GM19035 (cell line): Measurements from ENCODE around the gene HERC4.
"Not testable (repeated sequence)": the region's sequence is repeated elsewhere in the genome, so short reads cannot be mapped to it uniquely, and the experiment has no call there.

Source experiments
- ATAC-seq: cut with Tn5 transposase; IDR thresholded peaks from one replicate; pipeline ENCODE4 v1.9.1; 2021; ENCODE audit not compliant: unreplicated experiment

HERC4 gene

DNA sequence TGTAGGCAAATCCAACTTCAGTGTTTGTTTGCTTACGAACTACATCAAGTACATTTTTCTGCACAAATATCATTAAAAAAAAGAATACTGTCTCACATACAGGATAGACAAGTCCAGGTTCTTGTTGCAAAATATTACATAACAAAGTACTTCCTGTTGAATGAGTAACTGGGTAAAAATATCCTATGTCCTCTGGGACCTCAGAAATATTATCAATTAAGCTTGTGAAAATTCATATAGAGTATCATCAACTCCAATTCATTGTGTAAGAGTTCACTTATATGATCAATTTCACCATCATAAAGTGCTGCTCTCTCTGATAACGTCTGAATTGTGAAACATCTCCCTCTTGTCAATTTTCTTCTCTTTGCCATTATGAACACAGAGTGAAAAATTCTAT lies 22.6 kb downstream of the HERC4 start:
- no peak for ATAC-seq

DNA sequence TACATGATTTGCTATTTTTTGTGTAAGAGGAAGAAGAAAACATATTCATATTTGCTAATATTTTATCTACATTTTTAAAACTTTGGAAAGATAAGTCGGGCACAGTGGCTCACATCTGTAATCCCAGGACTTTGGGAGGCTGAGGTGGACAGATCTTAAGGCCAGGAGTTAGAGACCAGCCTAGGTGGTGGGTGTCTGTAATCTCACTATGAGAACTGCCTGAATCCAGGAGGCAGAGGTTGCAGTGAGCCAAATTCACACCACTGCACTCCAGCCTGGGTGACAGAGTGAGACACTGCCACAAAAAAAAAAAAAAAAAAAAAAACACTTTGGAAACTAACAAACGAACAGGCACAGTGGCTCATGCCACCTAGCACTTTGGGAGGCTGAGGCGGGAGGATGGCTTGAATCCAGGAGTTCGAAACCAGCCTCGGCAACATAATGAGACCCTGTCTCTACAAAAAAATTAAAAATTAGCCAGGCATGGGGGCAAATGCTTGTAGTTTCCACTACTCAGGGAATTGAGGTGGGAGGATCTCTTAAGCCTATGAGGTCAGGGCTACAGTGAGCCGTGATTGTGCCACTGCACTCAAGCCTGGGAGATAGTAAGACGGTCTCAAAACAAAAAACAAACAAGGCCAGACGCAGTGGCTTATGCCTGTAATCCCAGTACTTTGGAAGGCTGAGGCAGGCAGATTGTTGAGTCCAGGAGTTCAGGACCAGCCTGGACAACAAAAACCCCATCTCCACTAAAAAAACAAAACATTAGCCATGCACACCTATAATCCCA lies 25.6 kb downstream of the HERC4 start:
- no peak for ATAC-seq

DNA sequence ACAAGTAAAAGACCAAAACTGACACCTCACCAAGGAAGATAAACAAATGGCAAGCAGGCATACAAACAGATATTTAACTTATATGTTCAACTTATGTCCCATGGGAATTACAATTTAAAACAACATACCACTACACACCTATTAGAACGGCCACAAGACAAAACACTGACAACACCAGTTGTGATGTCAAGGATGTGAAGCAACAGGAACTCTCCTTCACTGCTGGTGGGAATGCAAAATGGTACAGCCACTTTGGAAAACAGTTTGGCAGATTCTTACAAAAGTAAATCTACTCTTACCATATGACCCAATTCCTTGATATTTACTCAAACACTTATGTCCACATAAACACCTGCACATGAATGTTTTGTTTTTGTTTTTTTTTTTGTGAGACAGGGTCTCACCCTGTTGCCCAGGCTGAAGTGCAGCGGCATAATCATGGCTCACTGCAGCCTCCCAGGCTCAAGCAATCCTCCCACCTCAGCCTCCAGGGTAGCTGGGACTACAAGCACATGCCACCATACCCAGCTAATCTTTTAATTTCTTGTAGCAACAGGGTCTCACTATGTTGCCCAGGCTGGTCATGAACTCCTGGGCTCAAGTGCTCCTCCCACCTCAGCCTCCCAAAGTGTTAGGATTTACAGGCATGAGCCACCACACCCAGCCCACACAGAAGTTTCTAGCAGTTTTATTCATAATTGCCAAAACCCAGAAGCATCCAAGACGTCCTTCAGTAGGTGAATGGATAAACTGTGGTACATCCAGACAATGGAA lies 27.3 kb downstream of the HERC4 start:
- no peak for ATAC-seq

DNA sequence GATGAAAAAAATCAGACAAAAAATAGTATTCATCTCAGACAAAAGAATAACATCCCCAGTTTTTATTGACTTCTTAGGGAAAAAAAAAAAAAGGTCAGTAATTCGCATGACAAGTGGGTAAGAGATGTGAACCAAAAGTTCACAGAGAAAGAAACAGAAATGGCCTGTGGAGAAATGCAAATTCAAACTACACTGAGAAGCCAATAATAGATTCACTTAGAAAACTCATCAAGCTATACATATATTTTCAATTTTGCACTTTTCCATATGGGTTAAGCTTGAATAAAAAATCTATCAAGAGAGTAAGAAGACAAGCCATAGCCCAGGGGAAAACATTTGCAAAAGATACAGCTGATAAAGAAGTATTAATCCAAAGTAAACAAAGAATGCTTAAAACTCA lies 28.0 kb downstream of the HERC4 start:
- peak; percentile 51 for ATAC-seq

DNA sequence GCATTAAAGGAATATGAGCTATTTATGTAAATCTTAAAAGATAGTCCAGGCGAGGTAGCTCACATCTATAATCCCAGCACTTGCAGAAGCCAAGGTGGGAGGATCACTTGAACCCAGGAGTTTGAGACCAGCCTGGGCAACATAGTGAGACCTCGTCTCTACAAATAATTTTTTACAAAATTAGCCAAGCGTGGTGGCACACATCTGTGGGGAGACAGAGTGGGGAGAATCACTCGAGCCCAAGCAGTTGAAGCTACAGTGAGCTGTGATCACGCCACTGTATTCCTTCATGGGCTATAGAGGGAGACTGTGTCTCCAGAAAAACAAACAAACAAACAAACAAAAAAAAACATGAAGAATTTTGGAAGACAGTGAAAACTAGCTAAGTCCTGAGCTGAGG lies 28.4 kb downstream of the HERC4 start:
- no peak for ATAC-seq

DNA sequence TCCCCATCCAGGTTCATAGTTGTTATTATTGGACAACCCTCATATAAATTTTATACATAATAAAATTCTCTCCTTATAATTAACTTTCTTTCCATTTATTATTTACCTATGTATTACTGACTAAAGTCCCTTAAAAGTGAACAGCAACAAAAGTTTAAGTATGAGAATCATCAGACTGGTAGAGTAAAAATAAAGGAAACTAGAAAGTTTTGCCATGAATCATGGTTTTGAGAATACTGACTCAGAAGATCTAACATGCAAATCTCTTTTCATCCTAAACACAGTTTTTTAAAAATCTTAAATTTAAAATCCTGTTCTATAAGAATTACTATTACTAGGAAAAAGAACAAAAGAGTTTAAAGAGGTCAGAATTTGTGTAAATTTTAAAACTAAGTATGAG lies 32.1 kb downstream of the HERC4 start:
- ATAC-seq: no peak

DNA sequence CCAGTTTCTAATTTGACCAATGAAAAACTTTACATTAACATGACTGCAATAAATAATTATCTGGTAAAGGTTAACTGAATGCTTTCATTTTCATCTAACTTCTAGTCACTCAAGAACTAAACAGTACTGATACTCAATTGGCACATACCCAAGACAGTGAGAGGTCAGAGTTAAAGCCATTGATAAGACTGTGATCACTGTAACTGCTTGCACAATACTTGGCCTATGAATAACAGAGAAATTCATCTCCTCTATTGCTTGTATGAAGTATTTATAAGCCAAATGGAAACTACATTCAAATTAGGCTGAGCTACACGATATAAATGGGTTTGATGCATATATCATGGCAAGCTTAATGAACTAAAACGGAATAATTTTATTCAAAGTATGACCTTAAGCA lies 43.0 kb downstream of the HERC4 start:
- ATAC-seq: no peak

DNA sequence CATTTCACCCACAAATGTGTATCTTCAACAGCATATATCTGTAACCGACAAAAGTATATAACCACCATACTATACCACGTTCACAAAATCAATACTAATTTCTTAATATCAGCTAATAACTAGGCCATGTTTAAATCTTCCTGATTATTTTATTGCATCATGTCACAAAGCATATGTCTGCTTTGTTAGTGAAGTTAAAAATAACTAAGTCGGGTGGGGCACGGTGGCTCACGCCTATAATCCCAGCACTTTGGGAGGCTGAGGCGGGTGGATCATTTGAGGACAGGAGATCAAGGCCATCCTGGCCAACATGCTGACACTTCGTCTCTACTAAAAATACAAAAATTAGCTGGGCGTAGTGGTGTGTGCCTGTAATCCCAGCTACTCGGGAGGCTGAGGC lies 47.7 kb downstream of the HERC4 start:
- no peak for ATAC-seq

DNA sequence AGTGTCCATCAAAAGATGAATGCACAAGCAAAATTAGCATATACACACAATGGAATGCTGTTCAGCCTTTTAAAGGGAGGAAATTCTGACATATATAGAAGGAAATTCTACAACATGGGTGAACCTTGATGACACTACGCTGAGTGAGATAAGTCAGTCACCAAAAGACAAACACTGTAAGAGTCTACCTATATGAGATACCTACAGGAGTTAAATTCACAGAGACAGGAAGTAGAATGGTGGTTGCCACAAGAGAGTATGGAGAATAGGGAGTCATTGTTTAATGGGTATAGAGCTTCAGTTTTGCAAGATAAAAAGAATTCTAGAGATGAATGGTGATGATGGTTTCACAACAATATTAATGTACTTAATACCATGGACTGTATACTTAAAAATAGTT lies 51.8 kb downstream of the HERC4 start:
- no peak for ATAC-seq

DNA sequence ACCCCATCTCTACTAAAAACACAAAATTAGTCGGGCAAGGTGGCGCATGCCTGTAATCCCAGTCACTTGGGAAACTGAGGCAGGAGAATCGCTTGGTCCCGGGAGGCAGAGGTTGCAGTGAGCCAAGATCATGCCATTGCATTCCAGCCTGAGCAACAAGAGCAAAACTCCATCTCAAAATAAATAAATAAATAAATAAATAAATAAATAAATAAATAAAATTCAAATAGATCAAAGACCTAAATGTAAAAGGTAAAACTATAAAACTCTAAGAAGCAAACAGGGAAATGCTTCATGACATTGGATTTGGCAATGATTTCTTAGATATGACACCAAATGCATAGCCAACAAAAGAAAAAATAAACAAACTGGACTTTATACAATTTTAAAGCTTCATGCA lies 52.8 kb downstream of the HERC4 start:
- ATAC-seq: not testable (repeated sequence)

DNA sequence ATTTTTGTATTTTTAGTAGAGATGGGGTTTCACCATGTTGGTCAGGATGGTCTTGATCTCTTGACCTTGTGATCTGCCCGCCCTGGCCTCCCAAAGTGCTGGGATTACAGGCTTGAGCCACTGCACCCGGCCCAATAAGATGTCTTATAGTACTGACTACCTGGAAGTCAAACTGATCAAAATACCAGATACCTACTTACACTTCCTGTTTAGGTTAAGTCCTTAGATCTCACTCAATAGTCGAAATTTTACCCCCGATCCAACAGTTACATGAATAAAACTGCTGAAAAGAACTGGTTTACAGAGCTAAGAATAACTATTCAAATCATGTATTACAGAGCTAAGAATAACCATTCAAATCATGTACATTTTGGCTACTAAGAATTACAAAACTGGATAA lies 58.6 kb downstream of the HERC4 start:
- not testable (repeated sequence) for ATAC-seq

DNA sequence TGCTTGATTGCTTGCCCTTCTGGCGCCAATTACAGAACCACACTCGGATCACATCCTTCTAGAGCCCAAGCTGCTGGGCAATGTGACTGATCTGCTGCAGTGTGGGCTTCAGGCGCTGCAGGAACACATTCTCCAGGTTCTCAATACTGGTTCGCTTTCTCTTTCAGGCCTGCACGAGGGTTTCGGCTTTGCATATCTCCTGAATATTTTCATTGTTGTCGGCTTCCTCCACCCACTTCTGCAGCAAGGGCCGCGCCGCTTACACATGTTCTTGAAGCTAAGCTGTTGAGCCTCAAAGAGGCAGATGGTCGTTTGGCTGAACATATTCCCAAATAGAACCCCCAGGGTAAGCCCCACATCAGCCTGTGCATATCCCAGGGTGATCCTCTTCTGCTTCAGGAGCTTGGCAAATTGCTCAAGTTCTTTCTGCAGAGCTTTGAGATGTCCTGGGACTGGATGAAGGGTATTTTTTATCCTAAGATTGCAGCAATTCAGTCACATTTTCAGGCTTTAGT lies 64.6 kb downstream of the HERC4 start:
- ATAC-seq: no peak

DNA sequence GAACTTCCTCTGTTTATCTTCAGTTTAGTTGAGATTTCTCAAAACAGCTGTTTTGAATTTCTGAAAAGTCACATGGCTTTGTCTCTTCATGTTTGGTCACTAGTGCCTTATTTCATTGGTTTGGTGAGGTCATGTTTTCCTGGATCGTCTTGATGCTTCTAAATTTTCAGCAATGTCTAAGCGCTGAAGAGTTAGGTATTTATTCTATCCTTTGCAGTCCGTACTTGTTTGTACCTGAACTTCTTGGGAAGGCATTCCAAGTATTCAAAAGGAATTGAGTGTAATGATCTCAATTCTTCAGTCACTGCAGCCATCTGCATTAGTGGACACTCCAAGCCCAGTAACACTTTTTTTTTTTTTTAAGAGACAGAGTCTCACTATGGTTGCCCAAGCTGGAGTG lies 67.7 kb downstream of the HERC4 start:
- ATAC-seq: no peak

DNA sequence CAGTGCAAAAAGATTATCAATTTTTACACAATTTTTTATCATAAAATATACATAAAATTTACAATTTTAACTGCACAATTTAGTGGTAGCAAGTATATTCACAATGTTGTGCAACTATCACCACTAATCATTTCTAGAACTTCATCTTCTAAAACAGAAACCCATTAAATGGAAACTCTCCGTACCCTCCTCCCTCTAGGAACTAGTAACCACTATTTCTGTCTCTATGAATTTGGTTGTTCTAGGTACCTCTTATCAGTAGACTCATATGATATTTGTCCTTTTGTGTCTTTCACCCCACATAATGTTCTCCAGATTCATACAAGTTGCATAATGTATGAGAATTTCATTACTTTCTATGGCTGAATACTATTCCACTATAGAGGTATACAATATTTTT lies 73.5 kb downstream of the HERC4 start:
- no peak for ATAC-seq

DNA sequence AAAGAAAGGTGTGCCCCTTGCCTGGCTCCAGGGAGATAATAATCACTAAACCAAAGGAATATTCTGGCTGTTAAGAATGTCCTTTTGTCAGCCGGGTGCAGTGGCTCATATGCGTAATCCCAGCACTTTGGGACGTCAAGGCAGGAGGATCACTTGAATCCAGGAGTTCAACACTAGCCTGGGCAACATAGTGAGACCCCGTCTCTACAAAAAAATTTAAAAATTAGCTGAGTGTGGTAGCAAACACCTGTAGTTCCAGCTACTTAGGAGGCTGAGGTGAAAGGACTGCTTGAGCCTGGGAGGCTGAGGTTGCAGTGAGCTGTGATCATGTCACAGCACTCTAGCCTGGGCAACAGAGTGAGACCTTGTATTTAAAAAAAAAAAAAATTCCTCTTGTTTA lies 74.1 kb downstream of the HERC4 start:
- ATAC-seq: no peak

DNA sequence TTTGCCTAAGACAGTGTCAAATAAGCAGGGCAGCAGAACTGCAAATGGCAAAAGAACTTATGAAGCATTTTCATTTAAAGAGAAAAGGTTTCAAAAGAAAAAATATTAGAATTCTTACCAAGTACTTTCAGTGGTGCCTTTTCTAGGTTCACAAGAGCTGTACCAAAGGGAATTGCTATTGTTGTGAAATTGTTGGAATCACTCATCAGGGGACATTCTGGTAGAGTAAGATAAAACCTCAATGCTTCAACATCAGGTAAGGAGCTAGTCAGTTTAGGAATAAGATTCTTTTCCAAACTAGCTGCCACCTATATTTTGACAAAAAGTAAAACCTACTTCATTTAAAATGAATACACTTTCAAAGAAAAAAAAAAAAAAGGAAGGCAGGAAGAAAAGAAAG lies 85.0 kb downstream of the HERC4 start:
- no peak for ATAC-seq

DNA sequence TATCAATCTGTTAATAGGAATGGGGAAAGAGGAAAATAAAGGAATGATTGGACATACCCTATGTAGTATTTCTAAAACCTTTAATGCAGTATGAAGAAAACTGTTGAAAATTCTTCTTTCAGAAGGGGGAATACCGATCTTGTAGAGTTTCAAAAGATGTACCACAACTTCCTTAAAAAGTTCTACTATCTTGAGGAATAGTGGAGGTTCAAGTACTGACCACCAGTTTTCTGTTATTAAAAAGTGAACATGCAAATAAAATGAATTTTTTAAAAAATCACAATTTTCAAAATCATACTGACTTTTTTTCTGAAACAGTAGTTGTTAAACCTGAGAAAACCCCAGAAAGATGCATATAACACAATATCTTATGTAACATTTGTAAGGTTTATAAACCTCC lies 86.5 kb downstream of the HERC4 start:
- no peak for ATAC-seq

DNA sequence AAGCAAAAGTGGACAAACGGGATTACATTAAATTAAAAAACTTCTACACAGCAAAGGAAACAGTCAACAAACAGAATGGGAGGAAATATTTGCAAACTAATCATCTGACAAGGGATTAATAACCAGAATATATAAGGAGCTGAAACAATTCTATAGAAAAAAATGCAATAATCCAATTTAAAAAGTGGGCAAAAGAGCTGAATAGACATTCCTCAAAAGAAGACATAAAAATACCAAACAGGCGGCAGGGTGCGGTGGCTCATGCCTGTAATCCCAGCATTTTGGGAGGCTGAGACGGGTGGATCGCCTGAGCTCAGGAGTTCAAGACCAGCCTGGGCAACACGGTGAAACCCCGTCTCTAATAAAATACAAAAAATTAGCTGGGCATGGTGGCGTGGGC lies 92.5 kb downstream of the HERC4 start:
- not testable (repeated sequence) for ATAC-seq

DNA sequence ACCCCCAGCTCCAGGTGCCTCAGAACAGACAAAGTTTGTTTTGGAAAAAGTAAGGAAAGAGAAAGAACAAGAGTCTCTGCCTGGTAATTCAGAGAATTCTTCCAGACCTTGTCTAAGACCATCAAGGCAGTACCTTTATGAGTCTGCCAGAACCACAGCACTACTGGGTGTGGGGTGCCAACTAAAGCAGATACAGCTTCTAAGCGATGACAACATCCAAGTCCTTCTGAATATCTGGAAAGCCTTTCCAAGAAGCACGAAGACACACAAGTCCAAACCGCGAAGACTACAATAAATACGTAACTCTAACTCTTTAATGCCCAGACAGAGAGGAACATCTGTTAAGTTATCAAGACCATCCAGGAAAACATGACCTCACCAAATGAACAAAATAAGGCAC lies 96.3 kb downstream of the HERC4 start:
- ATAC-seq: no peak

DNA sequence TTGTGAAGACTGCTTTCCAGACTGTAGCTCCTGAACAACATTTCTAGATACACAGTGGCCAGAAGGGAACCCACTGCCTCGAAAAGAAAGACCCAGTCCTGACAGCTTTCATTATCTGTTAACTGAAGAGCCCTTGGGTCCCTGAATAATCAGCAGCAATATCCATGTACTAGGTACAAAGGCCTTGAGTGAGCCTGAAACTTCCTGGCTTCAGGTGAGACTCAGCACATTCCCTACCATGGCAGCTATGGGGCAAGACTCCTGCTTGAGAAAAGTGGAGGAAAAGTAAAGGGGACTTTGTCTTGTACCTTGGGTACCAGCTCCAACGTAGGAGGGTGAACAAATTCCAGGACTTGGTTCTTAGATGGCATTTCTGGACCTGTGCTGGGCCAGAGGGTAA lies 97.8 kb downstream of the HERC4 start:
- no peak for ATAC-seq

DNA sequence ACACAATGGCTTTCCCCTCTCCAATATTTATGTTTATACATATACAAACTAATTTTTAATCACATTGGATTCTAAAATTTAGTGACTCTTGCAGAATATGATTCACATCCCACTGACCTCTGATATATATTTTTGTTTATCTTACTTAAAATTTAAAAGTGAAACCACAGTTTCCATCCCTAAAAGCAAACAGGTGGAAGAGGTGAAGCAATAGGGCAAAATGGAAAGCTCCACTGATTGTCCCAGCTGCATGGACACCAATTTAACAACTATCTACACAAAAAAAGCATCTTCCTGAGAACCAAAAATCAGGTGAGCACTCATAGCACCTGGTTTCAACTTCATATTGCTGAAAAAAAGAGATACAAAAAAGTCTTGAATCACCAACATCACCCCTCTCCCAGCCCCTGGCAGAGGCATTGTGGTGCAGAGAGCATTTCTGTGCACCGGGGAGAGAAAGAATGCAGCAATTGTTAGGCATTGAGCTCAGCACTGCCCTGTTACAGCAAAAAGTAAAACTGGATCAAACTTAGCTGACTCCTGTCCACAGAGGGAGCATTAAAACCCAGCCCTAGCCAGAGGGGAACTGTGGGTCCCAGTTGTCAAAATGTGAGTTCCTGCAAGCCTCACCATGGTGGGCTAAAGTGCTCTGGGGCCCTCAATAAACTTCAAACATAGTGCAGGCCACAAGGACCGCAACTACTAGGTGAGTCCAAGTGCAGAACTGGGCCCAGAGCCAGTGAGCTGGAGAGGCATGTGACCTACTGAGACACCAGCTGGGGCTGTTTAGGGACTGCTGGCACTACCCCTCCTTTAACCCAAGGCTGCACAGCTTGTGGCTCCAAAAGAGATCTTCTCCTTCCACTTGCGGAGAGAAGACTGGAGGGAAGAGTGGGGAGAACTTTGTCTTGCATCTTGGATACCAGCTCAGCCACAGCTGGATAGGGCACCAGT lies 98.5 kb downstream of the HERC4 start:
- no peak for ATAC-seq
